K562 (cell line): ENCODE data around the gene ARHGEF16. TPM values are rescaled to one million over a fixed set of nuclear protein-coding genes. Genes with fewer than 3 reads are reported as not detected.

ENCODE experiments used
- ATAC-seq: fragments of 200-7000 bp; cut with Tn5 transposase; 3 replicates; pipeline ENCODE4 v1.9.1; 2020; ENCODE audit warnings: moderate library complexity
- BruUV-seq: library from RNA; stranded (reverse); fragments of 400-500 nt; replicated peaks from 2 replicates; lab custom pipeline; 2021; lab: Mats Ljungman, UMichigan
- CTCF ChIA-PET: fragments of 300-600 bp; formaldehyde crosslinking; extraction: SDS; loops from one replicate; lab custom pipeline; 2021; ENCODE audit warnings: low intra/inter-chr PET ratio; lab: Yijun Ruan, JAX
- POLR2A ChIA-PET: fragments of 300-600, 350-650 bp; sonication (Branson Sonifier 250); formaldehyde crosslinking; extraction: SDS; loops from one replicate; lab custom pipeline; 2021; ENCODE audit warnings: antibody characterized with exemption, inconsistent platforms; lab: Yijun Ruan, JAX
- DNase-seq, 4 experiments: peaks; one replicate each; pipeline versions ENCODE4 v3.0.0 to v3.0.0-alpha.2; 2011 to 2018; ENCODE audit warnings: low spot score in 3 of 4, mixed read lengths in 3 of 4; ENCODE audit errors: extremely low read depth in 1 of 4
- FAIRE-seq: peaks from 2 replicates; lab custom pipeline; 2011; peaks lifted over from hg19 to GRCh38; lab: Jason Lieb, UNC
- H2AFZ ChIP-seq: 2 replicates; pipeline ENCODE4 v1.6.0; 2011; ENCODE audit warnings: low read depth, low read length, control low read depth, inconsistent platforms
- H3K27ac ChIP-seq: fragments of 200-600 bp; 3 replicates; pipeline ENCODE4 v1.8.0; 2011; ENCODE audit warnings: low read depth, mild to moderate bottlenecking, control low read depth, inconsistent platforms, low read length, moderate library complexity, mixed read lengths; ENCODE audit errors: extremely low read depth
- H3K27me3 ChIP-seq, 2 experiments: fragments of 300-600 bp in 1 of 2; 2 replicates in 1 of 2; 3 replicates in 1 of 2; pipeline versions ENCODE4 v1.6.0 to v1.8.0; 2011; ENCODE audit warnings: inconsistent platforms in 2 of 2, low read length in 2 of 2, mild to moderate bottlenecking in 1 of 2, mixed read lengths in 1 of 2, moderate library complexity in 1 of 2; ENCODE audit not compliant: control insufficient read depth in 2 of 2, insufficient read depth in 2 of 2
- H3K36me3 ChIP-seq: fragments of 300-600 bp; 3 replicates; pipeline ENCODE4 v1.8.0; 2011; ENCODE audit warnings: mild to moderate bottlenecking, low read length, inconsistent platforms; ENCODE audit not compliant: control insufficient read depth, insufficient read depth
- H3K4me1 ChIP-seq, 2 experiments: fragments of 200-600 bp in 1 of 2; replicated peaks in 1 of 2; 2 replicates in 1 of 2; 3 replicates in 1 of 2; pipeline versions ENCODE4 v1.5.1 to v1.8.0; 2011; ENCODE audit warnings: inconsistent platforms in 2 of 2, low read length in 2 of 2, mild to moderate bottlenecking in 1 of 2, mixed read lengths in 1 of 2, moderate library complexity in 1 of 2; ENCODE audit not compliant: control insufficient read depth in 2 of 2, insufficient read depth in 2 of 2
- H3K4me2 ChIP-seq: 2 replicates; pipeline ENCODE4 v1.6.1; 2011; ENCODE audit warnings: low read length, control low read depth, inconsistent platforms, mixed read lengths; ENCODE audit not compliant: insufficient read depth
- H3K4me3 ChIP-seq: fragments of 200-600 bp; sonication (generic), shearing (Covaris generic); 2 replicates; pipeline ENCODE4 v1.5.1; 2016; ENCODE audit warnings: control low read depth, inconsistent platforms
- H3K79me2 ChIP-seq: fragments of 200-600 bp; 3 replicates; pipeline ENCODE4 v1.8.0; 2011; ENCODE audit warnings: low read length, inconsistent platforms; ENCODE audit not compliant: control insufficient read depth, insufficient read depth
- H3K9ac ChIP-seq, 2 experiments: 2 replicates each; pipeline versions ENCODE4 v1.6.0 to v1.6.1; 2011; ENCODE audit warnings: low read depth in 2 of 2, low read length in 2 of 2, control low read depth in 1 of 2, inconsistent platforms in 1 of 2, mild to moderate bottlenecking in 1 of 2, mixed read lengths in 1 of 2; ENCODE audit not compliant: insufficient read depth in 1 of 2
- H3K9me1 ChIP-seq: one replicate; pipeline ENCODE4 v1.6.0; 2011; ENCODE audit warnings: inconsistent platforms, mild to moderate bottlenecking, low read length, moderate library complexity; ENCODE audit not compliant: control insufficient read depth, insufficient read depth
- H3K9me3 ChIP-seq: replicated peaks from 2 replicates; pipeline ENCODE4 v1.5.1; 2011; ENCODE audit warnings: low read depth, low read length, inconsistent platforms; ENCODE audit not compliant: control insufficient read depth, insufficient read depth
- H4K20me1 ChIP-seq: replicated peaks from 2 replicates; pipeline ENCODE4 v1.6.1; 2011; ENCODE audit warnings: low read length, inconsistent platforms, mixed read lengths; ENCODE audit not compliant: control insufficient read depth, insufficient read depth
- BCL6 ChIP-seq: fragments of 250-450 bp; sonication (Bioruptor Pico); IDR thresholded peaks from 2 replicates; pipeline ENCODE4 v1.4.0; 2020
- KDM2B ChIP-seq: fragments of 250-450 bp; sonication (Bioruptor Pico); IDR thresholded peaks from 2 replicates; pipeline ENCODE4 v1.8.0; 2021; ENCODE audit warnings: mild to moderate bottlenecking, moderate library complexity
- RFX5 ChIP-seq: IDR thresholded peaks from 2 replicates; pipeline ENCODE4 v1.6.1; 2011; ENCODE audit warnings: low read depth, mild to moderate bottlenecking, improper control_type of control experiment, low read length
- ZKSCAN8 ChIP-seq: fragments of 200-800 bp; sonication (Bioruptor generic); IDR thresholded peaks from 2 replicates; pipeline ENCODE4 v1.6.1; 2016; ENCODE audit warnings: missing genetic modification characterization, missing compliant biosample characterization
- ZNF316 ChIP-seq: fragments of 450-650 bp; IDR thresholded peaks from 2 replicates; pipeline ENCODE4 v1.6.1; 2016
- ZNF583 ChIP-seq: fragments of 250-450 bp; sonication (Bioruptor Pico); IDR thresholded peaks from 2 replicates; pipeline ENCODE4 v1.4.0; 2020
- ZNF586 ChIP-seq: fragments of 450-650 bp; formaldehyde crosslinking; conservative IDR thresholded peaks from 2 replicates; pipeline ENCODE4 v1.4.0; 2020; ENCODE audit warnings: mild to moderate bottlenecking, moderate library complexity
- WGBS: fragments of 100-300 bp; shearing (Covaris generic); methylation state at CpG from one replicate; pipeline ENCODE4 v1.1.6; 2016; ENCODE audit warnings: low coverage, mixed read lengths; ENCODE audit not compliant: insufficient coverage; ENCODE audit errors: missing lambda C conversion rate; 5-methylcytosine and 5-hydroxymethylcytosine counted together
- in situ Hi-C: fragments of 300-500 bp; cut with MboI; formaldehyde crosslinking; loops from 4 replicates; pipeline ENCODE4 v1.15.0; 2018; ENCODE audit warnings: inconsistent platforms, mixed read lengths
- intact Hi-C: fragments of 100-400 bp; cut with micrococcal nuclease; formaldehyde crosslinking; loops from 2 replicates; pipeline ENCODE4 v1.14.2; 2022
- polyA plus RNA-seq, 8 experiments: library from polyadenylated mRNA; depleted of rRNA in 4 of 8; stranded (reverse) in 5 of 8; unstranded in 3 of 8; fragments of >200 nt; fragmentation: Nextera tagmentation in 2 of 8; fragmentation: Illumina TruSeq in 1 of 8; extraction: Ambion mirVana in 2 of 8; extraction: Trizol in 1 of 8; gene quantifications; 2 replicates each; pipeline versions ENCODE4 v1.2.1 to v1.2.3, GENCODE V29; 2011 to 2014; ENCODE audit warnings: inconsistent platforms in 1 of 8, missing spikeins in 1 of 8
- total RNA-seq, 7 experiments: library from RNA; depleted of rRNA in 6 of 7; stranded (reverse); fragments of >200 nt in 6 of 7; fragmentation: Illumina TruSeq in 2 of 7; extraction: Trizol in 2 of 7; gene quantifications; 2 replicates each; pipeline versions ENCODE4 v1.2.1 to v1.2.3, GENCODE V29; 2011 to 2021; ENCODE audit warnings: low replicate concordance in 1 of 7
- TF ChIP-seq, protein P1 (sequence below): fragments of 250-450 bp; sonication (Bioruptor Pico); IDR thresholded peaks from 2 replicates; pipeline ENCODE4 v1.8.0; 2022; ENCODE audit warnings: moderate library complexity, mild to moderate bottlenecking, inconsistent platforms
- TF ChIP-seq, protein P2 (sequence below): sonication (generic); formaldehyde crosslinking; IDR thresholded peaks from 2 replicates; pipeline ENCODE4 v1.8.0; 2023; ENCODE audit warnings: mild to moderate bottlenecking, missing genetic modification reagents
- TF ChIP-seq, protein P3 (sequence below): IDR thresholded peaks from 2 replicates; pipeline ENCODE4 v1.6.1; 2011; ENCODE audit warnings: borderline replicate concordance, low read depth, mild to moderate bottlenecking, moderate library complexity, low read length; ENCODE audit not compliant: insufficient read depth, poor library complexity, severe bottlenecking

The ARHGEF16 gene
- total and polyA plus RNA-seq, 9 of the 15 experiments (the other 6 are each of a cell fraction or from before 2014, with no cell fraction given): 0.15 to 1.2 (median 0.49) TPM; not detected in 2

DNA sequence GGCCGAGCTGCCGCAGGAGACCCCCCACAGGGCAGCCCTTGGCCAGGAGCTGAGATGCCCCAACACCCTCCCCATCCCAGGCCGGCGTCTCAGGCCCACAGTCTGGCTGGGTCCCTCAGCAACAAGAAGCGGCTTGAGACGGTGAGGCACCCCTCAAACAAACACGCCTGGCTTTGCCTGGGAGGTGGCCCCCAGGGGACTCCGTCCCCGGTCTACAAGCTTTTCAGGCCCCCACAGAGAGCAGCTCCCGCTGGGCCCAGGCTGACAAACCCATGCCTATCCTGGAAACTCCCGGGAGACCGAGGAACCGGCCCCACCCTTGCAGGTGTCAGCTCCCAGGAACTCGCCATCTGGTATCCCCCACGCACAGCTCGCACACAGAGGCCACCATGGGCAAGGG is 67.0 kb downstream of the ARHGEF16 start:
- no peak for DNase-seq
- H2AFZ ChIP-seq: no peak overlapping the region
- peaks cover 0 to 42% of the 10 kb centered on the region in 2 experiments; a peak in 2 of 5 replicates for H3K4me1 ChIP-seq
- intact Hi-C loops: no loop called here
- TF ChIP-seq, protein P1, sequence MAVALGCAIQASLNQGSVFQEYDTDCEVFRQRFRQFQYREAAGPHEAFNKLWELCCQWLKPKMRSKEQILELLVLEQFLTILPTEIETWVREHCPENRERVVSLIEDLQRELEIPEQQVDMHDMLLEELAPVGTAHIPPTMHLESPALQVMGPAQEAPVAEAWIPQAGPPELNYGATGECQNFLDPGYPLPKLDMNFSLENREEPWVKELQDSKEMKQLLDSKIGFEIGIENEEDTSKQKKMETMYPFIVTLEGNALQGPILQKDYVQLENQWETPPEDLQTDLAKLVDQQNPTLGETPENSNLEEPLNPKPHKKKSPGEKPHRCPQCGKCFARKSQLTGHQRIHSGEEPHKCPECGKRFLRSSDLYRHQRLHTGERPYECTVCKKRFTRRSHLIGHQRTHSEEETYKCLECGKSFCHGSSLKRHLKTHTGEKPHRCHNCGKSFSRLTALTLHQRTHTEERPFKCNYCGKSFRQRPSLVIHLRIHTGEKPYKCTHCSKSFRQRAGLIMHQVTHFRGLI (CRISPR knock-in tag): no peak
- TF ChIP-seq, all 486 proteins: peak for 0
- BruUV-seq: no TSS peak
- no peak for FAIRE-seq
- H3K9ac ChIP-seq: no peak overlapping the region
- POLR2A ChIA-PET: interaction anchor here (0.6 to 0.7 kb wide), 3 partner anchors 21 to 132 kb away, joined by 3 read pairs; no protein-coding TSS in a partner anchor
- H3K27me3 ChIP-seq: peaks cover 13 to 68% of the 10 kb centered on the region in 2 experiments; a peak in 3 of 5 replicates
- no peak overlapping the region for H3K4me2 ChIP-seq
- H3K36me3 ChIP-seq: no peaks in the 10 kb centered on the region
- 3% methylated on average over 13 of the region's 16 CpGs for WGBS
- H3K79me2 ChIP-seq: no peaks in the 10 kb centered on the region
- H3K9me1 ChIP-seq: no peaks in the 10 kb centered on the region
- in situ Hi-C loops: no loop called here
- H4K20me1 ChIP-seq: peaks cover 5% of the 10 kb centered on the region
- CTCF ChIA-PET: no interaction called here
- H3K9me3 ChIP-seq: no peaks in the 10 kb centered on the region; the same call in 1 of the 2 replicates
- ATAC-seq: no peak
- H3K4me3 ChIP-seq: no peak overlapping the region
- H3K27ac ChIP-seq: no peak overlapping the region

DNA sequence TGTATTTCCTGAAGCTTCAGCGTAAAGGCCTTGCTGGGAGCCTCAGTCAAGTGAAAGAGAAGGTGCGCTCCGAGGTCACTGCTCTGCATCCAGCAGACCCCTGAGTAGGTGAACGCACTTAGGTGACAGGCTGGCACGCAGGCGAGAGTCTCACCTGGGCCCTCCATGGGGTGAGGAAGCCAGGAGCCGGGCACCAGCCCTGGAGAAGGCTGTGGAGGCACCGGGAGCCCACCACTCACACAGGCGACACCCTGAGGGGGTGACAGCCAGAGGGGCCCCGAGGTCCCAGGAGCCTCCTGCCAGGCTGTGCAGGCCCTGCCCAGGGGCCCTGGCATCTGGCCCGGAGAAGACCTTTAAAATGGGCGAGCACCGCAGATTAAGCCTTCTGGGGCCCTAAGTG is 67.6 kb downstream of the ARHGEF16 start:
- FAIRE-seq (no peak), ATAC-seq (no peak), DNase-seq (no peak)
- Histone ChIP-seq H4K20me1 (peaks cover 10% of the 10 kb centered on the region), H3K9me1 (no peaks in the 10 kb centered on the region), H3K79me2 (no peaks in the 10 kb centered on the region), H3K4me1 (peaks cover 0 to 35% of the 10 kb centered on the region in 2 experiments; a peak in 2 of 5 replicates), H3K4me3 (no peak overlapping the region), H3K9ac (no peak overlapping the region), H3K27ac (no peak overlapping the region), H2AFZ (no peak overlapping the region), H3K4me2 (no peak overlapping the region), H3K36me3 (no peaks in the 10 kb centered on the region), H3K27me3 (peaks cover 13 to 68% of the 10 kb centered on the region in 2 experiments; a peak in 3 of 5 replicates), H3K9me3 (no peaks in the 10 kb centered on the region; the same call in 1 of the 2 replicates)
- intact Hi-C loops: no loop called here
- whole genome bisulfite sequencing: 5% methylated on average over 13 of the region's 13 CpGs
- no TSS peak for BruUV-seq
- ChIA-PET CTCF (no interaction called here), POLR2A (interaction anchor here (0.6 kb wide), 3 partner anchors 20 to 219 kb away, joined by 3 read pairs; no protein-coding TSS in a partner anchor)
- in situ Hi-C loops: no loop called here
- TF ChIP-seq KDM2B (CRISPR knock-in tag) (no peak), ZKSCAN8 (no peak), RFX5 (no peak), ZNF586 (CRISPR knock-in tag) (no peak), ZNF583 (CRISPR knock-in tag) (no peak), BCL6 (no peak), ZNF316 (no peak)
- TF ChIP-seq, protein P2, sequence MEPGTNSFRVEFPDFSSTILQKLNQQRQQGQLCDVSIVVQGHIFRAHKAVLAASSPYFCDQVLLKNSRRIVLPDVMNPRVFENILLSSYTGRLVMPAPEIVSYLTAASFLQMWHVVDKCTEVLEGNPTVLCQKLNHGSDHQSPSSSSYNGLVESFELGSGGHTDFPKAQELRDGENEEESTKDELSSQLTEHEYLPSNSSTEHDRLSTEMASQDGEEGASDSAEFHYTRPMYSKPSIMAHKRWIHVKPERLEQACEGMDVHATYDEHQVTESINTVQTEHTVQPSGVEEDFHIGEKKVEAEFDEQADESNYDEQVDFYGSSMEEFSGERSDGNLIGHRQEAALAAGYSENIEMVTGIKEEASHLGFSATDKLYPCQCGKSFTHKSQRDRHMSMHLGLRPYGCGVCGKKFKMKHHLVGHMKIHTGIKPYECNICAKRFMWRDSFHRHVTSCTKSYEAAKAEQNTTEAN (CRISPR knock-in tag): no peak
- TF ChIP-seq, protein P3, sequence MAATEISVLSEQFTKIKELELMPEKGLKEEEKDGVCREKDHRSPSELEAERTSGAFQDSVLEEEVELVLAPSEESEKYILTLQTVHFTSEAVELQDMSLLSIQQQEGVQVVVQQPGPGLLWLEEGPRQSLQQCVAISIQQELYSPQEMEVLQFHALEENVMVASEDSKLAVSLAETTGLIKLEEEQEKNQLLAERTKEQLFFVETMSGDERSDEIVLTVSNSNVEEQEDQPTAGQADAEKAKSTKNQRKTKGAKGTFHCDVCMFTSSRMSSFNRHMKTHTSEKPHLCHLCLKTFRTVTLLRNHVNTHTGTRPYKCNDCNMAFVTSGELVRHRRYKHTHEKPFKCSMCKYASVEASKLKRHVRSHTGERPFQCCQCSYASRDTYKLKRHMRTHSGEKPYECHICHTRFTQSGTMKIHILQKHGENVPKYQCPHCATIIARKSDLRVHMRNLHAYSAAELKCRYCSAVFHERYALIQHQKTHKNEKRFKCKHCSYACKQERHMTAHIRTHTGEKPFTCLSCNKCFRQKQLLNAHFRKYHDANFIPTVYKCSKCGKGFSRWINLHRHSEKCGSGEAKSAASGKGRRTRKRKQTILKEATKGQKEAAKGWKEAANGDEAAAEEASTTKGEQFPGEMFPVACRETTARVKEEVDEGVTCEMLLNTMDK: no peak
